ENCODE measurements around the gene SHC2.
A peak's percentile ranks its signal among the peaks of the same experiment; 100 is the strongest.
"Not testable (repeated sequence)": the region's sequence is repeated elsewhere in the genome, so short reads cannot be mapped to it uniquely, and the experiment has no call there.

SHC2 gene

DNA sequence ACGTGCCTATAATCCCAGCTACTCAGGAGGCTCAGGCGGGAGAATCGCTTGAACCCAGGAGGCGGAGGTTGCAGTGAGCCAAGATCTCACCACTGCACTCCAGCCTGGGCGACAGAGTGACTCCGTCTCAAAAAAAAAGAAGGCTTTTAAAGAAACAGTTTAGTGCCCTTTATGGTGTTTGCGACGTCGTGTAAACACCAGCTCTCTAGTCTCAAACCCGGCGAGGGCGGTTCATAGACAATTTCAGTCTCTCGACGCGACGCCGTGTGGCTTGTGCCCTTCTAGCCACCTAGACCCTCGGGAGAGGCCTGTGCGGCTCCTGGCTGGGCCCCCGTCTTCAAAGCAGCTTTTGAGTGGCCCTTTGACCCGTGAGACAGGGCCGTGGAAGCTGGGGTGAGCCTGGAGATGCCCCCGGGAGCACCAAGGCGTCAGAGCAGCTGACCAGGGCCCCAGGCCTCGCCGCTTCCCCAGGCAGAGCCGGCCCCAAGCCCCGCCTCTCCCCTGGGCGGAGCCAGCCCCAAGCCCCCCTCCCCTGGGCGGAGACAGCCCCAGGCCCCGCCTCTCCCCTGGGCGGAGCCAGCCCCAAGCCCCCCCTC is 30.4 kb upstream of the SHC2 start:
- DNase-seq (ENCODE audit: low spot score): no peak

DNA sequence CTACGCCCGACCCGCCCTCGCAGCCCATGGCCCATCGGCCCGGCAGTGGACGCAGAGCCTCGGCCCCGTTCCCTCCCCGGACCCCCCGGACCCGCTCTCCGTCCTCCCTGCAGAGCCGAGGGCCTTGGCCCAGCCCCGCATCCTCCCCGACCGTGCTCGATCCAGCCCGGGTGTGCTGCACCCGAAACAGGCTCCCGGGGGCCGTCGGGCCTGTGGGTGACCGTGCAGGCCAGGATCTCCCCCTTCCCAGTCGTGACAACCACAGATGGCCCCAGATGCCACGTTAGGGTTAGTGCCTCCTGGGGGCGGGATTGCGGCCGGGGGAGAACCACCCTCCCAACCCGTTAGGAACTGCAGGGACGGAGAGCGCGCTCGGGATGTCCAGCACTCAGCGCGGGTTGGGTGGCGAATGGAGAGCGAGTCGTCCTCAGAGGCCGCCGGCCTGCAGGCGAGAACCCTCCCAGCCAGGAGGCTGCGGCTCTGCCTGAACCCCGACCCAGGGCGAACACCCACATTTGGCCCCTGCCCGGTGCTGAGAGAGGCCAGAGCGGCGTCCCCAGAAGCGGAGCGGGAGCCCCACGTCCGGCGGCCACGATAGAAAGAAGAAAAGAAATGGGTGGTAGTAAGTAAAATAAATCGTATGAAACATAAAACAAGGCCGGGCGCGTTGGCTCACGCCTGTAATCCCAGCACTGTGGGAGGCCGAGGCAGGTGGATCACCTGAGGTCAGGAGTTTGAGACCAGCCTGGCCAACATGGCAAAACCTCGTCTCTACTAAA is 28.8 kb upstream of the SHC2 start:
- no peak for DNase-seq (ENCODE audit: low spot score)

DNA sequence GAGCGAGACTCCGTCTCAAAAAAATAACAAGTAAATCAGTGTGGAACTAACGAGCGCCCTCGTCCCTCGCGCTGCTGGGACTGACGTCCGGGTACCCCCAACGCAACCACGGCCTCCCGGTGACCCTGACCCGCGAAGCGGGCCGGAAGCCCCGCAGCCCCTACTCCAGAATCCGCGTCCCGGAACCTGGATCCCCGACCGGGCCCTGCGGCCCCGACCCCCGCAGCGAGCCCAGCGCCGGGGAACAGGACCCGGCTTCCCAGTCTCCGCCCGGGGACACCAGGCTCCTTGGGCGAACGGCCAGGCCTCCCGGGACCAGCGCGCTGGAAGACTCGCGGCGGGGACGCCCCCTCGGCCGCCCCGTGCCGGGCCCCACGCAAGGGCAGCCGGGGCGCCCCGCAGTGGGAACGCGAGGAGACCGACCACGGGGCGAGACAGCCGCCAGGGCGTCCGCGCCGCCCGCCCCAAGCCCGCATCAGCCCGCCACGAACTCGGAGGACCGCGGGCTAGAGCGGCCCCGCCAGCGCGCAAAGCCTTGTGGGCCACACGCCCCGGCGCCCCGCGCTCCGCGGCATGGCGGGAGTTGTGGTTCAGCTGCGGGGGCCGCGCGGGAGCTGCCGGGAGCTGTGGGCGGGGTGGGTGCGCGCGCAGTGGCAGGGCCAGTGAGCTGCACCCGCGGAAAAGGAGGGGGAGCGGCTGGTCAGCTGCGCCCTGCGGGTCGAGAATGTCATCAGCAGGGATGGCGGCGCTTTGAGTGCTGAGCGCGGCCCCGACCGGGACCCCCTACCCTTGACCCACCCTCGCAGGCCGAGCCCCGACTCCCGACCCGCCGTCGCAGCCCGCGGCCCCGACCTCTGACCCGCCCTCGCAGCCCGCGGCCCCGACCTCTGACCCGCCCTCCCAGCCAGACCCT is 27.9 kb upstream of the SHC2 start:
- peak; percentile 82 for DNase-seq (ENCODE audit: low spot score)

DNA sequence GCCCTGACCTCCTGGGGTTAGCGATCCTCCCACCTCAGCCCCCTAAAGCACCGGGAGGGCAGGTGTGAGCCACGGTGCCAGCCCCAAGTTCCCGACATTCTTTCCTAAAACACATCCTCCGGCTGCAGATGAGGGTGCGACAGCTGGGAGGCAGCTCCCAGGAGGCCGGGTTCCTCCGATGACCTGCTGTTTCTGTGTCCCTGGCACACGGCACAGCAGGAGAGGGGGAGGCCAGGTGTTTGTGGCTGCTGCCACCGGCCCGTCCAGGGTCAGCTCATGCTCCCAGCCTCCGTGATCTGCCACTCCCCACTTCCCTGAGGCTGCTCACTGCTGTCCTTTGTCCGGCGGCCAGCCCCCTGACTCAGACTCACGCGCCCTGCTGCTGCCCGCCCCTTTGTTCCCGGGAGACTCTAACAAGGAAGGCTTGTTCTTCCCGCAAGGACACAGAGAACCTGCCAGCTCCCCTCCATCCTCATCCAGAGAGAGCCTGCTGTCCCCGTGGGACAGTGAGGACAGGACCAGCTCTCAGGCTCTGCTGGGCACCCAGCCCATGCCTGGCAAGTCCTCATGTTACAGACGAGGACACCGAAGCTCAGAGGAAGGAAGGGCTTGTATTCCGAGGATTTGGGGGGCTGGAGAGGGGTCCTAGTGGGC is 24.9 kb upstream of the SHC2 start:
- peak; percentile 79 for DNase-seq (ENCODE audit: low spot score)

DNA sequence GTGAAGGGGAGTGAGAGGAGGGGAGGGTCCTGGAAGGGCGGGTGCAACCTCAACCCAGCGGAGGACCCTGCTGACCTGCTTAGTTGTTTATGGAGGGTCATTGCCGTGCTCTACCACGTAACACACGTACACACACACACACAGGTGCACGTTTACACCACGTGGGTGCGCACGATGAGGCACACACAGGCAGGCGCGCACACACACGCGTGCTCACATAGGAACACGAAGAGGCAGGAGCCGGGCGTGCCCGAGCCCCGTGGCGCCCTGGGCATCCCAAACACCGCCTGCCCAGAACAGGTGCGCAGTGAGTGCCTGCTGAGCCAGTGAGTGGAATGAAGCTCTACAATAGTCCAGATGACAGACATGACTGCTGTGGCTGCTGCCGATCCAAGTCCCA is 24.2 kb upstream of the SHC2 start:
- DNase-seq (ENCODE audit: low spot score): no peak

DNA sequence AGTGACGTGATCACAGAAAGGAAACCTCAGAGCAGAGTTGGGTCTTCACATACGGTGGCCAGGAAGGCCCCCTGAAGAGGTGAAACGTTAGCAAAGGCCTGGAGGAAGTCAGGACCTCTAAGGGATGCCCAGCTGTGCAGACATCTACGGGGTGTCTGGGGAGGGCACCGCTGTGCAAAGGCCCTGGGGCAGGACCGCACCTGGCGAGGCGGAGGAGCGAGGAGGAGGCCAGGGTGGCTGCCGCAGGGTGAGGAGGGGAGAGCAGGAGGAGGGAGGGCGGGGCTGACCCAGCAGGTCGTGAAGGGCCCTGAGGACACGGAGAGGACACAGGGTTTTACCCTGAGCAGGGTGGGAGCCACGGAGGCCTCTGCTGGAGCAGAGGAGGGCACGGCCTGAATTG is 23.7 kb upstream of the SHC2 start:
- no peak for DNase-seq (ENCODE audit: low spot score)

DNA sequence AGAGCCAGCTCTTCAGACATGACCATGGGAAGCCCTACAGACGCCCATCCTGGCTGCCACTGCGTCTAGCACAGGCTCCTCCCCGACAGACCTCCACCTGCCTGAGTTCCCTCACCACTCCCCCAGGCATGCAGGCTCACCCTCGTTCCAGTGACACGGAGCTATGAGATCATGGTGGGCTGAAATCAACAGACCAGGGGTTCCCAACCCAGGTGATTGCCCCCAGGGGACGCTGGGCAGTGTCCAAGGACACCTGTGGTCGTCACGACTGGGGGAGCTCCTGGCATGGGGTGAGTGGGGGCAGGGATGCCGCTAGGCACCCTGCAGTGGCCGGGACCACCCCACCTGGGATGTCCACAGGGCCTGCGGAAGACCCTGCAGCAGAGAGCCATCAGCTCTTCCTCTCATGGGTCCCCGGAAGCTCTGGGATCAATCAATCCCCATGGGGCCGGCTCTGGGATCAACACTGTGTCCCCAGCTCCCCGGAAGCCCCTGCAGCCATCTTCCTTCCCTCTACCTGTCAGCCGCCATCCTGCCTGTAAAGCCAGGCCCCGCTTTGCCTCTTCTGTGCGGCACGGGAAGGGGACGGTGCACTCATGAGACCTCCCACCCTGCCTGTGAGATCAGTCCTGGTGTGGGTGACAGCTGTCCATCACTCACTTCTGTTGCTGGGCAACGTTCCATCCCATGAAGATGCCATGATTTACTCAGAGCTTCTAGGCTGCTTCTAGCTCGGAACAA is 22.7 kb upstream of the SHC2 start:
- no peak for DNase-seq (ENCODE audit: low spot score)

DNA sequence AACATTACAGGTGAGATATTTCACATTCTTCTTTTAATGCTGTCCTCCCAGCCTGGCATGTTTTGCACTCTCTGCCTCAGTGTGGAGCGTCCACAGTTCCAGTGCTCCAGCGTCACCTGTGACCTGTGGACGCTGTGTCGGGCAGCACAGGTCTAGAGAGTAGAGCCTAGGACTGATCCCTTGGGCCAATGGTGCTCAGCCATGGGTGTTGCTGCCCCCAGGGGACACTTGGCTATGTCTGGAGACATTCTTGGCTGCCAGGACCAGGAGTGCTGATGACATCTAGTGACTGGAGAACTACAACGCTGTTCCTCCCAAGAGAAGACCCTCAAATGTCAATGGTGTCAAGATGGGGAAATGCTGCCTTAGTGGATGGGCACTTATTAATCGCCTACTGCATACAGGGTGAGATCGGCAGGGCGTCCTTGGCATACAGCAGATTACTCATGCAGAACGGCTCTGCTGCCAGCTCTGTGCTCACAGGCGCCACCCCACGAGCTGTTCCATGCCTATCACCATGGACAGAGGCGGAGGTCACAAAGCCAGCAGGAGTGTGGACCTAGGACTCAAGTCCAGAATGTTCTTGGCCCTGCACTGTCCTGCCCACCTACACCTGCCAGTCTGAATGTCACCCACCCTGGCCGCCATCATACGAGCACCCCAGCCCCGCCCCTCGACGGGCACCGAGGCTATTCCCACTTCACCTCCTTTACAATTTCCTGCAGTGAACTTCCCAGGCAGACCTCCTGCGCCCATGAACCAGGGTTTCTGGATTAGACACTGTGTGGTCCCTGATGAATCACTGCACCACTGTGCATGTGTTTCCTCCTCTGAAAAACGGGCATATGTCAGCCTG is 21.6 kb upstream of the SHC2 start:
- DNase-seq (ENCODE audit: low spot score): no peak

DNA sequence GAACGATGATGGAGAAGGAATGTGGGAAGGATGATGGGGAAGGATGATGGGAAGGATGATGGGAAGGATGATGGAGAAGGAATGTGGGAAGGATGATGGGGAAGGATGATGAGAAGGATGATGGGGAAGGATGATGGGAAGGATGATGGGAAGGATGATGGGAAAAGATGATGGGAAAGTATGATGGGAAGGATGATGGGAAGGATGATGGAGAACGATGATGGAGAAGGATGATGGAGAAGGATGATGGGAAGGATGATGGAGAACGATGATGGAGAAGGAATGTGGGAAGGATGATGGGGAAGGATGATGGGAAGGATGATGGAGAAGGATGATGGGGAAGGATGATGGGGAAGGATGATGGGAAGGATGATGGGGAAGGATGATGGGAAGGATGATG is 20.3 kb upstream of the SHC2 start:
- not testable (repeated sequence) for DNase-seq (ENCODE audit: low spot score)

DNA sequence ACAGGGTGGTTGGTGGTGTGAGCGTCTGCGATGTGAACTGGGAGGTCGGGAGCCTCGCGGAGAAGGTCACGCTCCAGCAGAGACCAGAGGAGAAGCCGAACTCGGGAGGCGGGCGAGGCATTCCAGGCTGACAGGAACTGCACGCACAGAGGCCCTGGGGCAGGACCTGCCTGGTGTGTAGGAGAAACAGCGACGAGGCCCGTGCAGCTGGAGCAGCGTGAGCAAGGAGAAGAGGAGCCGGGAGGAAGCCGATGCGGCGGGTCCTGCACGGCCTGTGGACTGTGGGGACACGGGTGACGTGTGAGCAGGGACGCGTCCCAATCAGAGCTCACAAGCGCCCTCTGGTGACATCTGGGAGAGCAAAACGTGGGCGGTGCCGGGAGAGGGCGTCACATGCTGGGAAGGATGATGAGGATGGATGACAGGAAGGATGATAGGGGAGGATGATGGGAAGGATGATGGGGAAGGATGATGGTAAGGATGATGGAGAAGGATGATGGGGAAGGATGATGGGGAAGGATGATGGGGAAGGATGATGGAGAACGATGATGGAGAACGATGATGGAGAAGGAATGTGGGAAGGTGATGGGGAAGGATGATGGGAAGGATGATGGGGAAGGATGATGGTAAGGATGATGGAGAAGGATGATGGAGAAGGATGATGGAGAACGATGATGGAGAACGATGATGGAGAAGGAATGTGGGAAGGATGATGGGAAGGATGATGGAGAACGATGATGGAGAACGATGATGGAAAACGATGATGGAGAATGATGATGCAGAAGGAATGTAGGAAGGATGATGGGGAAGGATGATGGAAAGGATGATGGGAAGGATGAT is 19.4 kb upstream of the SHC2 start:
- DNase-seq (ENCODE audit: low spot score): peak; percentile 20

DNA sequence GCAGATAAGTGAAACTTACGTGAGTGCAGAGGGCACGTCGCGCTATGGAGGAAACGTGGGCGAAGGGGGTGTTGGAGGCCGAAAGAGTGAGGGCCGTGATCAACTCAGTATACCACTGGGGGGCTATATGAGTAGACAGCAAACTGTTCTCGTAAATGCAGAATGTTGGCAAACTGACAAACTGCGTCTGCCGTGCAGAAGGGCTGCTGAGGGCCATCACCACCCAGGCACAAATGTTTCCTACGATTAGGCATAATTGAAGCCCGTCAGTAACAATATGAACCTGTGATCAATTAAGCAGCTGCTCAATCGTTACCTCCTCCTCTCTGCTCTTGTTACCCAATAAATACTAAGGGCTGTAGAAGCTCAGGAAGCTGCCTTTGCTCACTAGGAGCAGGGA is 18.1 kb upstream of the SHC2 start:
- no peak for DNase-seq (ENCODE audit: low spot score)

DNA sequence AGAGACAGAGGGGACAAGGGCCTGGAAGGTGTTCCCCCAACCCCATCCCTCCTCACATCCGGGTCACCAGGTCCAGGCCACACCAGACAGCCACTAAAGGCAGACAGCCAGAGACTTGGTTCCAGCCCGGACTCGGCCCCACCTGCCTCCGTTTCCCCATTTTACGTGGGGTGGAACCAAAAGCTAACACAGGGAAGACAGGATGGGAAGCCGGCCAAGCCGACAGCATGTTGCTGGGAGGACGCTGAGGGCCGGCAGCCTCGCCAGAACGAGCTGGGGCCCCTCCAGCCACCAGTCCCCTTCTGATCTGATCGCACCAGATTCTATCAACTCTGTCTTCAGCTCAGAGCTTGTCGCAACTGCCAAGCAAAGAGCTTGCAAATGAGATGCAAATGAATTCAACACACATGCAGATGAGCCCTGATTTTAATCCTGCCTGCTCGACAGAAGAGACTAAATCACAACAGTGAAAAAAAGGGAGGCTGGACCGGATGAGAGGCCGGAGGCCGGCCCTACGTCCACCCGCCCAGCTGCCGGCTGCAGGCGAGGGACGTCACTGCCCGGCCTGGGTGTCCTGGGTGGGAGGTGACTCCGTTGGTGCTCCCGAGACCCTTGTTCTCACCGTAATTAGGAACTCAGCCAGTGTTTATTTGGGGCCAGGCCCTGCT is 17.5 kb upstream of the SHC2 start:
- no peak for DNase-seq (ENCODE audit: low spot score)

DNA sequence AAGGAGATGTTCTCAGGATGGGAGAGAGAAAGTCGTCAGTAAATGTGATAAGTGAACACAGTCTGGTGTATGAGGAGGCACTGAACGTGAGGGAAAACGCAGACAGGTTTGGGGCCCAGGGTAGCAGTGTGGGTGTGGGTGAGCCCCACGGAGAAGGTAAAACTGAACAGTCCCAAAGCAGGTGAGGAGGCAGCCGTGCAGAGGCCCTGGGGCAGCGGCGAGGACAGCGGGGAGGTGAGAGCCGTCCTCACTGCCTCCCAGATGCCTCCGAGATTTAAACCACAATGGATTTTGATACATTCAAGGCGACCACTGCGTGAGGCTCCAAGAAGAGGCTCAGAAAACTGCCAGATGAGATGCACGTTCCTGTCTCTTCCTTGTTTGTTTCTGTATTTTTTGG is 14.5 kb upstream of the SHC2 start:
- DNase-seq (ENCODE audit: low spot score): no peak

DNA sequence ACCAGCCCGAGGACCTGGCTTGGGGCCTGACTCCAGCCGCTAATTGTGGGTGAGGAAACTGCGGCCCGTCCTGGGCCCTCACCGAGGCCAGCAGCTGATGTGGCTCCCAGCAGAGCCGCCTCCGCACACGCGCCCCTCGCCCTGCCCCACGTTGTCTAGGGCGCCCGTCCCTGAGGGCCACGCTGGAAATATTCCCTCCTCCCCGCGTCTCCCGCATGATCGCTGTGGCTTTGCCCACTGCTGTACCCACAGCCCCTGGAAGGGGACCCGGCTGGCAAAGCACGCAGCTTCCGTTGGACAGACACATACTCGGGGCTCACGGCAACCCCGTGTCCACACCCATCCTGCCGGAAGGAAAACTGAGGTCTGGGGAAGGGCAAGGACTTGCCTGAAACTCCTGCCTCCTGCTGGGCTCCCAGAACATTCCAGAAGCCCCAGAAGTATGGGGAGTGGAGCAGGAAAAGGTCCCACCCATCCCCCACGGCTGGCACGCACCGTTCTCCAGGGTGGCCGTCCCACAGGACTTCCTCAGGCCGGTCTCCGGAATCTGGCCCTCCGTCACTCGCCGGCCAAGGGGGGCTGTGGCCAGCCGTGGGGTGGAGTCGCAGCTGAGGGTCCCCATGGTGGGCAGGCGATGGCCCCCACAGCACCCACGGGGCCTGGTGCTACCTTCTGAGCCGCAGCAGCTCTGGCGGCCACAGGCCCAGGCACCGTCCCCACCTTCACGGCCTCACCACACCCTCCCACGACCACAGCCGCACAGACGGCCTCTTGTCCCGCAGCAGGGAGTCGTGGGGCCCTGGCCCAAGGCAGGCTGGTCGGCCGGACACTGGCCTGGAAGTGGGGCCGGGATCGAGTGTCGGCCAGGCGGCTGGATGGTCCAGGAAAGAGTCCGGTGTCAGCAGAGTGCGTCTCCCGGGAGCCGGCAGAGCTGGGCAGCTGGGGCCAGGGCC is 13.6 kb upstream of the SHC2 start:
- no peak for DNase-seq (ENCODE audit: low spot score)

DNA sequence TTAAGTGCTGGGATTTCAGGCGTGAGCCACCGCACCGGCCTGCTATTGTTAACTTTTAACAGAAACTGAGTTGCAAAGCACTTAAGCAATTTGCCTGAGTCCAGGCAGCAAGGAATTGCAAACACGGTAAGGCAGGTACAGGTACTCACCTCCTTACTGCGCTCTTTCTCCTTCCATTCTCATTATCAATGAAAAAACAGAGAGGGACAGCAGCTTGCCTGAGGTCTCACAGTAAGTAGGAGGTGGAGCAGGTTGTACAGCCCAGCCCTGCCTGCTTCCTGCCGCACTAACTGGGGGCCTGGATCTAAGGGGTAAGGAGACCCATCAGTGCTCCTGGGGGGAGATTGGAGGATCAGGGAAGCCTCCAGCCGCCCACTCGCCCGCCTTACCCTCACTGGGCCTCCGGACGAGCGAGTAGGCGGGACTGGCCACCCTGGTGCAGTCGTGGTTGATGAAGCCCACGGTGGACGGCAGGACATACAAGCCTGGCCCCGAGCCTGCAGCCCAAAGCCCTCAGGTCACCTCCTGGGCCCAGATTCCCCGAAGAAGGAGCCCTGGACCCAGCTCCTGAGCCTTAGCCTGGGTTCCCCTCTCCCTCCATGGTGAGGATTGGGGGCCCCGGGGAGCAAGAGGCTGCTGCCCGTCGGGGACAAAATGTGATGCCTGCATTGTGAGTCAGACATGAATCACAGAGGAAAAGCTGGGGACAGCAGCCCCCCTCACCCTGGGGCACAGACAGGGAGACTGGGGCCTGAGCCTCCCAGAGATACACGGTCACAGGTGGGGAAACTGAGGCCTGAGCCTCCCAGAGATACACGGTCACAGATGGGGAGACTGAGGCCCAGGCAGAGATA is 11.4 kb upstream of the SHC2 start:
- DNase-seq (ENCODE audit: low spot score): no peak

DNA sequence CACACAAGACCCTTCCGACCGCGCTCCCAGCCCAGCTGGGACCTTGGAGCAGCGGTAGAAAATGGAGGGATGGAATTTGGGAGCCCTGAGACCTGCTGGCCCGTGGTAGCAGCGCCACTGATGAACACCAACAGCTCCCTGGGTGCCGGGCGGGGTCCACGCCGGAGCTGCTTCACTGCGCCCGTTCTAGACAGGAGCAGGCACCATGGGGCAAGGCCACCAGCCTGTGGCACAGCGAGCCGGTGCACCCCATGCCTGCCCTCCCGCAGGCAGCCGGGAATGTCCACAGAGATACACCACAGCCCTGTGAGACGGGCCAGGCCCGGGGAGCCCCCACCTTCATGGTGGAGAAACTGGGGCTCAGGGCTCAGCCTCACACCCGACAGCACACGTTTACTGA is 9.9 kb upstream of the SHC2 start:
- DNase-seq (ENCODE audit: low spot score): no peak

DNA sequence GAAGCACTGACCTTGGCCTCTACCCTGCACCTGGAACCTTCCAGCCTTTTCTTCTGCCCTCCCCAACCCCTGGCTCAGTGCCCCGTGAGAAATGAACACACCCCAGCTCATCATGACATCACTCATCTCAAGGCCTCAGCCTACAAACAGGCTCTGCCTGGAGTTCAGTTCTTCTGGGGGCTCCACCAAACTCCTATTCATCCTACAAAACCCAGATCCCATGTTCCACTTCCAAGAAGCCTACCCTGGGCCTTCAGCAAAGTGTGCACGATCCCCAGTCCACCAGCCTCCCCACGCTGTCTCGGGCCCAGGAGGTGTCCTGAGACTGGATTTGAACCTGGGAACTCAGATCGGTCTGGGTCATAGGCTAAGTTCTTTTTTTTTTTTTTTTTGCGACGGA is 9.0 kb upstream of the SHC2 start:
- DNase-seq (ENCODE audit: low spot score): no peak
